ENCODE results near the gene MACROD2.

- TF ChIP-seq, protein P1, sequence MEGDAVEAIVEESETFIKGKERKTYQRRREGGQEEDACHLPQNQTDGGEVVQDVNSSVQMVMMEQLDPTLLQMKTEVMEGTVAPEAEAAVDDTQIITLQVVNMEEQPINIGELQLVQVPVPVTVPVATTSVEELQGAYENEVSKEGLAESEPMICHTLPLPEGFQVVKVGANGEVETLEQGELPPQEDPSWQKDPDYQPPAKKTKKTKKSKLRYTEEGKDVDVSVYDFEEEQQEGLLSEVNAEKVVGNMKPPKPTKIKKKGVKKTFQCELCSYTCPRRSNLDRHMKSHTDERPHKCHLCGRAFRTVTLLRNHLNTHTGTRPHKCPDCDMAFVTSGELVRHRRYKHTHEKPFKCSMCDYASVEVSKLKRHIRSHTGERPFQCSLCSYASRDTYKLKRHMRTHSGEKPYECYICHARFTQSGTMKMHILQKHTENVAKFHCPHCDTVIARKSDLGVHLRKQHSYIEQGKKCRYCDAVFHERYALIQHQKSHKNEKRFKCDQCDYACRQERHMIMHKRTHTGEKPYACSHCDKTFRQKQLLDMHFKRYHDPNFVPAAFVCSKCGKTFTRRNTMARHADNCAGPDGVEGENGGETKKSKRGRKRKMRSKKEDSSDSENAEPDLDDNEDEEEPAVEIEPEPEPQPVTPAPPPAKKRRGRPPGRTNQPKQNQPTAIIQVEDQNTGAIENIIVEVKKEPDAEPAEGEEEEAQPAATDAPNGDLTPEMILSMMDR (tag by site-specific recombination; IDR thresholded peaks at IDR 0.05), result no peak
- TF ChIP-seq, protein P2, sequence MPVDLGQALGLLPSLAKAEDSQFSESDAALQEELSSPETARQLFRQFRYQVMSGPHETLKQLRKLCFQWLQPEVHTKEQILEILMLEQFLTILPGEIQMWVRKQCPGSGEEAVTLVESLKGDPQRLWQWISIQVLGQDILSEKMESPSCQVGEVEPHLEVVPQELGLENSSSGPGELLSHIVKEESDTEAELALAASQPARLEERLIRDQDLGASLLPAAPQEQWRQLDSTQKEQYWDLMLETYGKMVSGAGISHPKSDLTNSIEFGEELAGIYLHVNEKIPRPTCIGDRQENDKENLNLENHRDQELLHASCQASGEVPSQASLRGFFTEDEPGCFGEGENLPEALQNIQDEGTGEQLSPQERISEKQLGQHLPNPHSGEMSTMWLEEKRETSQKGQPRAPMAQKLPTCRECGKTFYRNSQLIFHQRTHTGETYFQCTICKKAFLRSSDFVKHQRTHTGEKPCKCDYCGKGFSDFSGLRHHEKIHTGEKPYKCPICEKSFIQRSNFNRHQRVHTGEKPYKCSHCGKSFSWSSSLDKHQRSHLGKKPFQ (tag by site-specific recombination; IDR thresholded peaks at IDR 0.05), result no peak
- TF ChIP-seq ZNF549 (tag by site-specific recombination; IDR thresholded peaks at IDR 0.05), result no peak
Measured at GRCh38 chr20:14544688-14545087, 549.4 kb downstream of the MACROD2 start.
